ENCODE measurements around the gene FBXW7.

- no peak for TF ChIP-seq POLR2A (IDR thresholded peaks at IDR 0.05)
- TF ChIP-seq CTCF (IDR thresholded peaks at IDR 0.05): no peak
- no peak for TF ChIP-seq POLR2AphosphoS5 (IDR thresholded peaks at IDR 0.05)
Observed at GRCh38 chr4:152462047-152462446, 73.8 kb downstream of the FBXW7 start.

Data from breast epithelium (tissue), 3 donors.